ENCODE data around the gene SEC14L1. TPM values are rescaled to one million over a fixed set of nuclear protein-coding genes. Genes with fewer than 3 reads are reported as not detected.
"Not testable (repeated sequence)": the region's sequence is repeated elsewhere in the genome, so short reads cannot be mapped to it uniquely, and the experiment has no call there.

The SEC14L1 gene
- total RNA-seq, 1 experiment from 2014 or later = 50.6 TPM

DNA sequence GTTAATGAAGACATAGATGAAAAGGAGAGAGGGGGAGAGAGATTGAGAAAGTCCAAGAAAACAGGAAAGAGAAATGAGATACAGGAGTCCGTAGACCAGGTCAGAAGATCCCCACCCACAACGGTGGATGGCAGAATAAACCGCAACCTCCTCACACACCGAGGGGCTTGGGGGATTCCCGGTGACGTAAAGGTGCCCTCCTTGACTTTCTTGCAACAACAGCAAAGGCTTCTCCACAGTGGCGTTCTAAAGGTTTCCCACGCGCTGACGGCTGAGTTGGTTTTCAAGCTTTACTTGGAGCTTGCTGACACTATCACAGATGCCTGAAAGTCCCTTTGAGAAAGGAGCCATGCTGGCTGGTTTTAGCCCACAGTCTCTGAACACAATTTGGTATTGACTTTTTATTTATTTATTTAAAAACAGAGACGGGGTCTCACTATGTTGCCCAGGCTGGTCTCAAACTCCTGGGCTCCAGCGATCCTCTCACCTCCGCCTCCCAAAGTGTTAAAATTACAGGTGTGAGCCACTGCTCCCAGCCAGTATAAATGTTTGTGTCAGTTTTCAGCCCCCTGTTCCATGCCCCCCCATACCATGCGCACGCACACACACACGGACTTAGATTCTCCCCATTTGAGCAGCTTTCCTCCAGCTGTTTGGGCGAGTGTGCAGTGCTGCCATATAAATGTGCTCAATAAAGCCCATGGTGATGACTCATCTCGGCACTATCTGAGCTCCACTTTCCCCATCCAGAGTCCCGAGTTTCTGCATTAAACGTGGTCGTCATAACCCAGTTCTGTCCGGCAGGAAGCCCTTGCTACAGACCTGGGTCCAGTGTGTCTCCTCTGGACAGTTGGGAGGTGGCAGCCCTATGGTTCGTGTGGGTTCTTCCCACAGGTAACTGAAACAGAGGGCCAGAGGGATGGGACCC, 33.0 kb upstream of the SEC14L1 start:
- TF ChIP-seq CTCF (IDR thresholded peaks at IDR 0.05; ENCODE audit: unreplicated experiment) = no peak
- CTCF ChIA-PET = interaction anchor here (0.6 kb wide), 1 partner anchor 152 kb away, joined by 5 read pairs; no protein-coding TSS in a partner anchor
- no peaks in the 10 kb centered on the region for H3K9me3 Mint-ChIP-seq (ENCODE audit: low read depth, unreplicated experiment)
- no TSS peak for BruUV-seq (replicated peaks)
- peaks cover 7% of the 10 kb centered on the region for H3K4me1 Mint-ChIP-seq (ENCODE audit: low read depth, unreplicated experiment)
- no peak for DNase-seq
- H3K27ac Mint-ChIP-seq (ENCODE audit: unreplicated experiment) = no peak overlapping the region
- intact Hi-C loops (cut with micrococcal nuclease; ENCODE audit: unreplicated experiment) = no loop called here
- no peaks in the 10 kb centered on the region for H3K27me3 Mint-ChIP-seq (ENCODE audit: unreplicated experiment)
- no peak overlapping the region for H3K4me3 Mint-ChIP-seq (ENCODE audit: low read depth, unreplicated experiment)
- peaks cover 6% of the 10 kb centered on the region for H3K36me3 Mint-ChIP-seq (ENCODE audit: insufficient read depth, unreplicated experiment)

DNA sequence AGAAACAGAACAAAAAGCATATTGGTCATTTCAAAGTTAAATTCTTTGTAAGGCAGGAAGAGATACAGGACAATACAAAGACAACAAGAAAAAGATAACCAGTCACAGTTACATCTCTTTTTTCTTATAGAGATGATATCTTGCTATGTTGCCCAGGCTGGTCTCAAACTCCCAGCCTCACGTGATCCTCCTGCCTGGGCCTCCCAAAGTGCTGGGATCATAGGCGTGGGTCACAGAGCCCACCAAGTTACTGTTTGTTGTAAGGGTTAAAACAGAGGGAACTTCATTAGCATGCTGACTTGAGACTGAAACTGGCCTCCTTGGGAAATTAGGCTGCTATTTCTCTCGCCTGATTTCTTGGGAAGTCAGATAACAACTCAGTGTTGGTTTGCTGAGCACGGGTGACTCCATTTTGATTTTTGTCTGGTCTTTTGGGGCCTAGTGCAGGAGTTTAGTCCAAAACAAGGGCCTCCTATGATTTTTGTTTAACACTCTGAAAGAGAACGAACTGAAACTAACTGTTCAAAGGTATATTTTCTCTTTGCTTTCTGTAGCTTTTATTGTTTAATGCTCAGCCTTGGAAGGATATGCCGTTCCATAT, 31.5 kb upstream of the SEC14L1 start:
- Mint-ChIP-seq H3K4me1 (ENCODE audit: low read depth, unreplicated experiment) (no peaks in the 10 kb centered on the region), H3K4me3 (ENCODE audit: low read depth, unreplicated experiment) (no peak overlapping the region), H3K27me3 (ENCODE audit: unreplicated experiment) (no peaks in the 10 kb centered on the region), H3K27ac (ENCODE audit: unreplicated experiment) (no peak overlapping the region), H3K9me3 (ENCODE audit: low read depth, unreplicated experiment) (no peaks in the 10 kb centered on the region), H3K36me3 (ENCODE audit: insufficient read depth, unreplicated experiment) (peaks cover 6% of the 10 kb centered on the region)
- no TSS peak for BruUV-seq (replicated peaks)
- DNase-seq = no peak
- intact Hi-C loops (cut with micrococcal nuclease; ENCODE audit: unreplicated experiment) = no loop called here
- CTCF ChIA-PET = interaction anchor here (0.6 kb wide), 1 partner anchor 56 kb away, joined by 3 read pairs; no protein-coding TSS in a partner anchor
- TF ChIP-seq CTCF (IDR thresholded peaks at IDR 0.05; ENCODE audit: unreplicated experiment) = no peak

DNA sequence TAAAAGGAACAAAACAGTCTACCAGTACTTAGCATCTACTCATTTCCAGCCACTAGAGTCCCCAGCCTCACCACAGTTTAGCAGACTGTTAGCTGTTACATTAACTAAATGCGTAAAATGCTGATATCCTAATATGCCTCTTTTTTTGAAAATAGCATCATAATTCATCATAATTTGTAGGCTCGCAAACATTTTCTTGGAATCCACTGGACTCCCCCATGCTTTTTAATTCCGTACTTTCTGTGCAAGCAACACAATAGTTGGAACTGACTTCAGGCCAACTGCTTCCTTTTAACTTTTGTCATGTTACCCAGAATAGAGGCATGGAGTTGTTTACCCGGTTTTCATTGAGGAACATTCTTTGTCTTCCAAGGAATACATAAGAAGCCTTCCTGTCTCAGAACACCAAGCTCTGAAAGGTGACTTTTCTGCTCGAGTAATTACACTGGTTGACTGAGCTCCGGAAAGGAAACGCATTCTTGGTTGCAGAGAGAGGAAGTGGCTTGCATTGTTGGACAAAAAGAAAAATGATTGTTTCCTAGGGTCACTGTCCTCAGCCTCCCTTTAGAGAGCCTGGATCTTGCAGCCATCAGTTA, 30.9 kb upstream of the SEC14L1 start:
- Mint-ChIP-seq H3K4me1 (ENCODE audit: low read depth, unreplicated experiment) (no peaks in the 10 kb centered on the region), H3K36me3 (ENCODE audit: insufficient read depth, unreplicated experiment) (peaks cover 6% of the 10 kb centered on the region), H3K27me3 (ENCODE audit: unreplicated experiment) (no peaks in the 10 kb centered on the region), H3K27ac (ENCODE audit: unreplicated experiment) (no peak overlapping the region), H3K9me3 (ENCODE audit: low read depth, unreplicated experiment) (no peaks in the 10 kb centered on the region), H3K4me3 (ENCODE audit: low read depth, unreplicated experiment) (no peak overlapping the region)
- TF ChIP-seq CTCF (IDR thresholded peaks at IDR 0.05; ENCODE audit: unreplicated experiment) = no peak
- BruUV-seq (replicated peaks) = no TSS peak
- CTCF ChIA-PET = interaction anchor here (0.6 kb wide), 2 partner anchors 56 to 300 kb away, joined by 3 read pairs; no protein-coding TSS in a partner anchor
- no peak for DNase-seq
- intact Hi-C loops (cut with micrococcal nuclease; ENCODE audit: unreplicated experiment) = no loop called here

- H3K4me1 Mint-ChIP-seq (ENCODE audit: low read depth, unreplicated experiment); H3K4me3 Mint-ChIP-seq (ENCODE audit: low read depth, unreplicated experiment); BruUV-seq (replicated peaks); H3K36me3 Mint-ChIP-seq (ENCODE audit: insufficient read depth, unreplicated experiment); intact Hi-C loops (cut with micrococcal nuclease; ENCODE audit: unreplicated experiment); H3K9me3 Mint-ChIP-seq (ENCODE audit: low read depth, unreplicated experiment); H3K27ac Mint-ChIP-seq (ENCODE audit: unreplicated experiment); H3K27me3 Mint-ChIP-seq (ENCODE audit: unreplicated experiment); DNase-seq: not testable (repeated sequence)
- CTCF ChIA-PET = interaction anchor here (0.7 kb wide), 1 partner anchor 31 kb away, joined by 3 read pairs; no protein-coding TSS in a partner anchor
Measured at GRCh38 chr17:77111165-77111933, 29.4 kb upstream of the SEC14L1 start.
